Testis (tissue), 2 donors: ENCODE results near the gene UPF1.

Experiments
- POLR2A ChIP-seq: fragments of 450-650 bp; IDR thresholded peaks from one replicate; pipeline ENCODE4 v1.6.1; 2017; ENCODE audit warnings: antibody characterized with exemption, mild to moderate bottlenecking, moderate library complexity
- TF ChIP-seq, protein P1 (sequence below), 3 experiments: fragments of 450-650 bp in 2 of 3; fragments of 200-600 bp in 1 of 3; sonication (generic) in 1 of 3; IDR thresholded peaks; one replicate each; pipeline ENCODE4 v1.5.1; 2016 to 2019; ENCODE audit warnings: antibody characterized with exemption in 3 of 3, mild to moderate bottlenecking in 2 of 3, moderate library complexity in 1 of 3

- no peak for TF ChIP-seq POLR2A
- TF ChIP-seq, protein P1, sequence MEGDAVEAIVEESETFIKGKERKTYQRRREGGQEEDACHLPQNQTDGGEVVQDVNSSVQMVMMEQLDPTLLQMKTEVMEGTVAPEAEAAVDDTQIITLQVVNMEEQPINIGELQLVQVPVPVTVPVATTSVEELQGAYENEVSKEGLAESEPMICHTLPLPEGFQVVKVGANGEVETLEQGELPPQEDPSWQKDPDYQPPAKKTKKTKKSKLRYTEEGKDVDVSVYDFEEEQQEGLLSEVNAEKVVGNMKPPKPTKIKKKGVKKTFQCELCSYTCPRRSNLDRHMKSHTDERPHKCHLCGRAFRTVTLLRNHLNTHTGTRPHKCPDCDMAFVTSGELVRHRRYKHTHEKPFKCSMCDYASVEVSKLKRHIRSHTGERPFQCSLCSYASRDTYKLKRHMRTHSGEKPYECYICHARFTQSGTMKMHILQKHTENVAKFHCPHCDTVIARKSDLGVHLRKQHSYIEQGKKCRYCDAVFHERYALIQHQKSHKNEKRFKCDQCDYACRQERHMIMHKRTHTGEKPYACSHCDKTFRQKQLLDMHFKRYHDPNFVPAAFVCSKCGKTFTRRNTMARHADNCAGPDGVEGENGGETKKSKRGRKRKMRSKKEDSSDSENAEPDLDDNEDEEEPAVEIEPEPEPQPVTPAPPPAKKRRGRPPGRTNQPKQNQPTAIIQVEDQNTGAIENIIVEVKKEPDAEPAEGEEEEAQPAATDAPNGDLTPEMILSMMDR (IDR thresholded peaks at IDR 0.05): no peak
Measured at GRCh38 chr19:18908917-18909619, 77.3 kb downstream of the UPF1 start.
